GM21447 (cell line): ENCODE data around the gene ANXA10.

Experiments
- ATAC-seq: cut with Tn5 transposase; IDR thresholded peaks from one replicate; pipeline ENCODE4 v1.9.1; 2021; ENCODE audit not compliant: unreplicated experiment

ANXA10 gene

DNA sequence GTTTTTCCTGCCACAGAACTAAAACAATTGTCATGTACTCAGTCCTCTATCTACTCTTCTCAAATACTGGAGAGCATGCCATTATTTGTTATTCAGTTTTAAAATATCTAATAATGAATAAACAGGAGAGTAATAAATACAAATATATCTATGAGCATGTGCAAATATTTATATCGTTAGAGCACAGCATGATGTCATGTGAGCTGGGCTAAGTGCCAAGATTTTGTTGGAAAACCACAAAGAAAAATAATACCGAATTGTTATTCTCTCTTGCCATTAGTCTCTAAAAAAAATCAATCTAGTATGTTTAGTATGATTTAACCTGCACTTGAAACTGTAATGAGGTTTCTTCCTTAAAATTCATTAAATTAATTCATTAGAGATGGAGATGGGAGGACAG, 129.0 kb downstream of the ANXA10 start:
- ATAC-seq: no peak
